Muscle of arm (tissue), 12 donors: ENCODE data around the gene ANTKMT. TPM values are rescaled to one million over a fixed set of nuclear protein-coding genes. Genes with fewer than 3 reads are reported as not detected.
"Not testable (repeated sequence)": the region's sequence is repeated elsewhere in the genome, so short reads cannot be mapped to it uniquely, and the experiment has no call there.

Experiments
- DNase-seq: peaks from one replicate; pipeline ENCODE4 v3.0.0-alpha.2; 2013
- polyA plus RNA-seq, 12 donors: library from polyadenylated mRNA; unstranded; fragments of 120-200 nt; gene quantifications; one replicate each; pipeline ENCODE4 v1.2.1, GENCODE V29; 2013; ENCODE audit not compliant: insufficient read length in 12 of 12

The ANTKMT gene
- polyA plus RNA-seq, 12 donors = 4.9 to 25.5 (median 9.9) TPM; not detected in 1

- no peak for DNase-seq
Measured at GRCh38 chr16:739560-740458, 18.9 kb downstream of the ANTKMT start.

- no peak for DNase-seq
Measured at GRCh38 chr16:740459-740763, 19.5 kb downstream of the ANTKMT start.

- DNase-seq = peak; percentile 90
Measured at GRCh38 chr16:740764-741505, 20.0 kb downstream of the ANTKMT start, which contains the start of gene CIAO3. TSS of gene CIAO3 (minus strand) at chr16:740997. CDS start at chr16:740985, 12 bp downstream.

GRCh38 chr16:741986-742629 lies 21.2 kb downstream of the ANTKMT start:
- no peak for DNase-seq

DNA sequence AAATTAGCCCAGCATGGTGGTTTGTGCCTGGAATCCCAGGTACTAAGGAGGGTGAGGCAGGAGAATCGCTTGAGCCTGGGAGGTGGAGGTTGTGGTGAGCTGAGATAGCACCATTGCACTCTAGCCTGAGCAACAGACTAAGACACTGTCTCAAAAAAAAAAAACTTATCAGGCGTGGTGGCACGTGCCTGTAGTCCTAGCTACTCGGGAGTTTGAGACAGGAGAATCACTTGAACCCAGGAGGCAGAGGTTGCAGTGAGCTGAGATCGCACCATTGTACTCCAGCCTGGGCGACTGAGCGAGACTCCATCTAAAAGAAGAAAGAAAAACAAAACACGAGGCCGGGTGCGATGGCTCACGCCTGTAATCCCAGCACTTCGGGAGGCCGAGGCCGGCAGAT lies 21.9 kb downstream of the ANTKMT start:
- not testable (repeated sequence) for DNase-seq

- DNase-seq = no peak
Measured at GRCh38 chr16:743794-744500, 23.0 kb downstream of the ANTKMT start.

GRCh38 chr16:745739-746138 lies 24.8 kb downstream of the ANTKMT start:
- DNase-seq = no peak

DNA sequence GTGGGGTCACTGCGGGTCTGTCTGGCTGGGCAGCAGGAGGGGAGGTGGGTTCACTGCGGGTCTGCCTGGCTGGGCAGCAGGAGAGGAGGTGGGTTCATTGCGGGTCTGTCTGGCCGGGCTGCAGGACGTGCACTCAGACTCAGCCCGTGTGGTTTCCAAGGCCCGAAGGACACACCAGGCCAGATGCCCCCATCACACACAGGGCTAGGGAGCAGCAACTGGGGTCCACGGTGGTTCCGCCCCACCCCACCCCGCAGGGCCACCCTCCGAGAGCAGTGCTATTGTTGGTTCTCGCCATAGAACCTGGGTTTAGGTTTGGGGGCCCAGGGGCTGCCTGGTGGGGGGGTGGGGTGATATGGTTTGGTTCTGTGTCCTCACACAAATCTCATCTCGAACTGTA lies 25.7 kb downstream of the ANTKMT start:
- no peak for DNase-seq

GRCh38 chr16:747978-748746 lies 27.2 kb downstream of the ANTKMT start:
- no peak for DNase-seq

DNA sequence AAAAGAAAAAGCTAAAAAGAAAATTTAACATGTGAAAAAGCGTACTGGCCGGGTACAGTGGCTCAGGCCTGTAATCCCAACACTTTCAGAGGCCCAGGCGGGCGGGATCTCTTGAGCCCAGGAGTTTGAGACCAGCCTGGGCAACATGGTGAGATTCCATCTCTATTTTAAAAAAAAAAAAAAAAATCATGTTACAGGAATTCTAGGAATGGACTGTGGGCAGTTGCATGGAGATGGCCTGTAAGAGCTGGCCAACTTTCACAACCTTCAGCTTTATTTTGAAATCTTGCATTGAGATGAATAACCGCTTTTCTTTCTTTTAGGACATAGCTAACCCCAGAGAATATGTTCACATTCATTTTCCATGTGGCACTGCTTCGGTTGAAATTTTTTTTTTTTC lies 28.1 kb downstream of the ANTKMT start:
- no peak for DNase-seq

- DNase-seq = no peak
Measured at GRCh38 chr16:750485-750884, 29.5 kb downstream of the ANTKMT start.

DNA sequence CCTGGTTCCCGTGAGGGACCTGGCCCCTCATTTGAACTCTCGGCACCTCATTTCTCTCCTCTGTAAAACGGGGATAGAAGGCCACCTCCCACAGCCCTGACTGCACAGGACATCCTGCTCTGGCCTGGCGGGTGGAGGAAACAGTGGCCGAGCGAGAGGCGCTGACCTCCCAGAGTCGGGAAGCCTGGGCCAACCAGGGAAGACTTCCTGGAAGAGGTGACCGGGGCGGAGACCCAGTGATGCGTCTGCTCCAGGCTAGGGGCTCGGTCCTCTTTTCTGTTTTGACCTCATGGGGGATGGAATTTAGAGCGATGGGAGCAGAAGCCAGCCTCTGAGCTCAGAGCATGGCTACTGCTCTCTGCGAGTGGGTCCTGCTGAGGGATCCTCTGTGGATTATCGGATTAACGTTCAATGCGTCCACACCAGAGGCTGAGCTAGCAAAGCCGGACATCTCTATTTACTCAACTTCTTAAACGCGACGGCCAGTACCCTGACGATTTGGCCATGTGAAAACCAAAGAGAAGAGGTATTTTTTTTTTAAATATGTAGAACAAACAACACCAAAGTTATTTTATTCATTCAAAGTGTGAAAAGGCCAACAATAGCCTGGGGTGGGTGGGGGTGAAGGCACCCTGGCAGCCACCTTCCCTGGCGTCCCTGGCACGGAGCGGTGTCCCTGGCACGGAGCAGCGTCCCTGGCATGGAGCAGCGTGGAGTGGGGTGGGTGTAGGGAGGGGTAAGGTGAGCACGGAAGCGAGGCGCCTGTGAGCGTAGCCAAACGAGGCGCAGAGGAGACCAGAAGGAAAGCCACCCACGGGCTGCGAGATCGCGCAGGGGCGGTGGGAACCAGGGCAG lies 30.4 kb downstream of the ANTKMT start:
- no peak for DNase-seq

DNA sequence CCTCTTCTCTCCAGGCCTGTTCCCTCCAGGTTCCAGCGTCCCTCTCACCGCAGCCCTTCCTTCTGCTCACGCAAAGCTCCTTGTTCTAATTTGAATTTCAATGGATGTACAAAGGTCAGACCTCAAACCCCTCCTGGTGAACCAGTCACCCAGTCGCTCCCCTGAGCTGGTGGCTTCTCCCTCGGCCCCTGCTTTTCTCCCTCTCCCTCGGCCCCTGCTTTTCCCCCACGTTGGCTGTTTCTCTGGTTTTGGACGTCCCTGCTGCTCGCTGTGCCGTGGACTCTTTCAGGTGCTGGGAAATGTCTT lies 31.0 kb downstream of the ANTKMT start:
- no peak for DNase-seq

DNA sequence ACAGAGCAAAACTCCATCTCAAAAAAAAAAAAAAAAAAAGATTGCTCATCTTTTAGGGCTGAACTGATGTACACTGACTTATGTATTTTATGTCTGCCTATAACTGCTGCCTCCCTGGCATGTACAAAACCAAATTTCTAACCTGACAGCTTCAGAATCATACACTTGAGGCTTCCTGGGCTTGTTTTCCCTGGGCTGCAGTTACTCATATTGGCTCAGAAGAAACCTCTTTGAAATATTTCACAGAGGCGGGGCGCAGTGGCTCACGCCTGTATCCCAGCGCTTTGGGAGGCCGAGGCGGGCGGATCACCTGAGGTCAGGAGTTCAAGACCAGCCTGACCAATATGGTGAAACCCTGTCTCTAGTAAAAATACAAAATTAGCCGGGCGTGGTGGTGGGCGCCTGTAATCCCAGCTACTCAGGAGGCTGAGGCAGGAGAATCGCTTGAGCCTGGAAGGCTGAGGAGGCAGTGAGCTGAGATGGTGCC lies 33.2 kb downstream of the ANTKMT start:
- not testable (repeated sequence) for DNase-seq

GRCh38 chr16:754656-755055 lies 33.7 kb downstream of the ANTKMT start:
- no peak for DNase-seq

DNA sequence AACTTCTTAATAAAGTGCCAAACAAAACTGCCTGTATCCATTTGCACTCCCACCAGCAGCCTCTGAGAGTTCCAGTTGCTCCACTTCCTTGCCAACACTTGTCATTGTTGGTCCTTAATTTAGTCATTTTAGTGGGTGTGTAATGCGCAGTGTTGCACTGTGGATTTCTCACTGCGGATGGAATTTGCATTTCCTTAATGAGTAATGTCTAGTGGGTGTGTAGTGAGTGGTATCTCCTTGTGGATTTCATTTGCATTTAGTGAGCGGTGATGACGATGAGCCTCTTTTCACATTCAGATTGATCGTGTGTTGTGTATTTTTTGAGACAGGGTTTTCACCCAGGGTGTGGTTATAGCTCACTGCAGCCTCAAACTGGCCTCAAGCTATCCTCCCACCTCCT lies 35.5 kb downstream of the ANTKMT start:
- no peak for DNase-seq

- DNase-seq = no peak
Measured at GRCh38 chr16:759110-759910, 38.4 kb downstream of the ANTKMT start.

GRCh38 chr16:760065-760464 lies 39.1 kb downstream of the ANTKMT start:
- DNase-seq = no peak
